Measurements from ENCODE around the gene GK2. TPM values are rescaled to one million over a fixed set of nuclear protein-coding genes. Genes with fewer than 3 reads are reported as not detected.

Gene GK2
- total RNA-seq, 2 donors from 2014 or later: not detected

- Histone ChIP-seq H3K4me3 (no peak overlapping the region), H3K9me3 (no peaks in the 10 kb centered on the region), H3K4me1 (no peaks in the 10 kb centered on the region), H3K27me3 (no peaks in the 10 kb centered on the region), H3K36me3 (replicated peaks in 1 of 2; ENCODE audit: insufficient read depth in 1 of 2, low read depth in 2 of 2) (no peaks in the 10 kb centered on the region), H3K27ac (no peak overlapping the region)
- WGBS, 2 donors: 31 to 41% methylated on average over 5 of the region's 5 CpGs
- DNase-seq: no peak
- intact Hi-C loops (cut with DNase I): no loop called here
- no peak for ATAC-seq
- no peak for TF ChIP-seq CTCF (IDR thresholded peaks at IDR 0.05)
- no peak for TF ChIP-seq POLR2A (IDR thresholded peaks at IDR 0.05)
Observed at GRCh38 chr4:79445371-79445781, 37.3 kb upstream of the GK2 start.

- H3K4me3 ChIP-seq: no peak overlapping the region
- no peak for DNase-seq
- WGBS, 2 donors: 89 to 93% methylated on average over 3 of the region's 3 CpGs
- intact Hi-C loops (cut with DNase I): no loop called here
- ATAC-seq: no peak
- no peaks in the 10 kb centered on the region for H3K36me3 ChIP-seq (replicated peaks in 1 of 2; ENCODE audit: insufficient read depth in 1 of 2, low read depth in 2 of 2)
- no peak for TF ChIP-seq CTCF (IDR thresholded peaks at IDR 0.05)
- TF ChIP-seq POLR2A (IDR thresholded peaks at IDR 0.05): no peak
- no peak overlapping the region for H3K27ac ChIP-seq
- no peaks in the 10 kb centered on the region for H3K27me3 ChIP-seq
- H3K4me1 ChIP-seq: no peaks in the 10 kb centered on the region
- no peaks in the 10 kb centered on the region for H3K9me3 ChIP-seq
Observed at GRCh38 chr4:79442422-79442821, 34.4 kb upstream of the GK2 start.

GRCh38 chr4:79439489-79439888 is 31.5 kb upstream of the GK2 start:
- H3K4me3 ChIP-seq: no peak overlapping the region
- intact Hi-C loops (cut with DNase I): no loop called here
- H3K36me3 ChIP-seq (replicated peaks in 1 of 2; ENCODE audit: insufficient read depth in 1 of 2, low read depth in 2 of 2): no peaks in the 10 kb centered on the region
- TF ChIP-seq POLR2A (IDR thresholded peaks at IDR 0.05): no peak
- no peak for TF ChIP-seq CTCF (IDR thresholded peaks at IDR 0.05)
- H3K4me1 ChIP-seq: no peaks in the 10 kb centered on the region
- WGBS, 2 donors: 54 to 56% methylated on average over 1 of the region's 1 CpG
- no peak overlapping the region for H3K27ac ChIP-seq
- H3K27me3 ChIP-seq: no peaks in the 10 kb centered on the region
- no peaks in the 10 kb centered on the region for H3K9me3 ChIP-seq
- DNase-seq: no peak
- no peak for ATAC-seq

- DNase-seq (no peak), ATAC-seq (no peak)
- Histone ChIP-seq H3K4me3 (no peak overlapping the region), H3K9me3 (no peaks in the 10 kb centered on the region), H3K4me1 (no peaks in the 10 kb centered on the region), H3K27ac (no peak overlapping the region), H3K36me3 (replicated peaks in 1 of 2; ENCODE audit: insufficient read depth in 1 of 2, low read depth in 2 of 2) (no peaks in the 10 kb centered on the region), H3K27me3 (no peaks in the 10 kb centered on the region)
- 59 to 63% methylated on average over 1 of the region's 1 CpG for whole genome bisulfite sequencing, 2 donors
- intact Hi-C loops (cut with DNase I): no loop called here
- no peak for TF ChIP-seq CTCF (IDR thresholded peaks at IDR 0.05)
- TF ChIP-seq POLR2A (IDR thresholded peaks at IDR 0.05): no peak
Observed at GRCh38 chr4:79431839-79432238, 23.8 kb upstream of the GK2 start.

GRCh38 chr4:79429113-79429903 is 21.3 kb upstream of the GK2 start:
- Histone ChIP-seq H3K9me3 (no peaks in the 10 kb centered on the region), H3K27ac (no peak overlapping the region), H3K4me3 (no peak overlapping the region), H3K27me3 (no peaks in the 10 kb centered on the region), H3K36me3 (replicated peaks in 1 of 2; ENCODE audit: insufficient read depth in 1 of 2, low read depth in 2 of 2) (no peaks in the 10 kb centered on the region), H3K4me1 (no peaks in the 10 kb centered on the region)
- ATAC-seq (no peak), DNase-seq (no peak)
- intact Hi-C loops (cut with DNase I): no loop called here
- TF ChIP-seq POLR2A (IDR thresholded peaks at IDR 0.05): no peak
- TF ChIP-seq CTCF (IDR thresholded peaks at IDR 0.05): no peak
- WGBS, 2 donors: 24 to 48% methylated on average over 2 of the region's 2 CpGs

Measured in body of pancreas (tissue), 4 donors.